GM18870 (cell line): Measurements from ENCODE around the gene SLC6A17.

ENCODE experiments used
- ATAC-seq: cut with Tn5 transposase; IDR thresholded peaks from one replicate; pipeline ENCODE4 v1.9.1; 2021; ENCODE audit warnings: moderate library complexity; ENCODE audit not compliant: unreplicated experiment

The SLC6A17 gene

GRCh38 chr1:110150330-110151174 is at the start of gene SLC6A17:
SLC6A17 (plus strand) TSS chr1:110150494; CDS start chr1:110166930, 16,436 bp downstream.
- no peak for ATAC-seq

GRCh38 chr1:110102081-110102480 is 48.2 kb upstream of the SLC6A17 start:
- no peak for ATAC-seq

- ATAC-seq, result no peak
These were observed 44.0 kb upstream of the SLC6A17 start for GRCh38 chr1:110106013-110106941.

GRCh38 chr1:110107867-110108469 is 42.3 kb upstream of the SLC6A17 start:
- no peak for ATAC-seq

- no peak for ATAC-seq
These were observed 39.2 kb upstream of the SLC6A17 start for GRCh38 chr1:110111081-110111480.

GRCh38 chr1:110112143-110112542 is 38.2 kb upstream of the SLC6A17 start, which contains the start of gene UBL4B:
UBL4B (plus strand) TSS chr1:110112443; CDS start chr1:110112535, 92 bp downstream.
- ATAC-seq, result no peak

- no peak for ATAC-seq
These were observed 37.6 kb upstream of the SLC6A17 start for GRCh38 chr1:110112656-110113055.

- ATAC-seq, result no peak
These were observed 36.7 kb upstream of the SLC6A17 start for GRCh38 chr1:110113551-110113950.

- no peak for ATAC-seq
These were observed 36.1 kb upstream of the SLC6A17 start for GRCh38 chr1:110114173-110114572.

- no peak for ATAC-seq
These were observed 35.5 kb upstream of the SLC6A17 start for GRCh38 chr1:110114784-110115183.

- no peak for ATAC-seq
These were observed 31.5 kb upstream of the SLC6A17 start for GRCh38 chr1:110118636-110119396.

GRCh38 chr1:110119843-110120242 is 30.5 kb upstream of the SLC6A17 start:
- ATAC-seq, result no peak

- no peak for ATAC-seq
These were observed 29.2 kb upstream of the SLC6A17 start for GRCh38 chr1:110120960-110121561.

GRCh38 chr1:110123224-110123623 is 27.1 kb upstream of the SLC6A17 start:
- no peak for ATAC-seq

GRCh38 chr1:110125810-110126209 is 24.5 kb upstream of the SLC6A17 start:
- ATAC-seq, result no peak

- no peak for ATAC-seq
These were observed 20.1 kb upstream of the SLC6A17 start for GRCh38 chr1:110130113-110130591.

GRCh38 chr1:110130989-110131388 is 19.3 kb upstream of the SLC6A17 start:
- no peak for ATAC-seq

GRCh38 chr1:110132682-110133081 is 17.6 kb upstream of the SLC6A17 start:
- ATAC-seq, result no peak

GRCh38 chr1:110133436-110133835 is 16.9 kb upstream of the SLC6A17 start:
- no peak for ATAC-seq

GRCh38 chr1:110134050-110134595 is 16.2 kb upstream of the SLC6A17 start:
- ATAC-seq, result no peak
